Esophagus muscularis mucosa (tissue), 3 donors: Measurements from ENCODE around the gene ABTB2.

Experiments used
- CTCF ChIP-seq, 3 experiments: fragments of 200-600 bp in 2 of 3; fragments of 450-650 bp in 1 of 3; sonication (generic) in 2 of 3; IDR thresholded peaks; one replicate each; pipeline ENCODE4 v1.5.1; 2017 to 2019; ENCODE audit warnings: antibody characterized with exemption in 3 of 3, mild to moderate bottlenecking in 2 of 3, moderate library complexity in 1 of 3
- POLR2AphosphoS5 ChIP-seq, 2 donors: sonication (generic); formaldehyde crosslinking; IDR thresholded peaks; one replicate each; pipeline ENCODE4 v1.6.1; 2017; ENCODE audit warnings: antibody characterized with exemption in 2 of 2

GRCh38 chr11:34406413-34406812, 48.6 kb upstream of the ABTB2 start:
- TF ChIP-seq CTCF (IDR thresholded peaks at IDR 0.05), result no peak
- TF ChIP-seq POLR2AphosphoS5 (IDR thresholded peaks at IDR 0.05), result no peak
